Stimulated activated CD8-positive, alpha-beta memory T cell treated with anti-CD3 and anti-CD28 coated beads, Interleukin-15, amount 100 ng/mL, for 1 hour (primary cell): ENCODE measurements around the gene SLC51B.

Experiments used
- DNase-seq: peaks from one replicate; pipeline ENCODE4 v3.0.0-alpha.2; 2020; ENCODE audit warnings: low read depth

Gene SLC51B

DNA sequence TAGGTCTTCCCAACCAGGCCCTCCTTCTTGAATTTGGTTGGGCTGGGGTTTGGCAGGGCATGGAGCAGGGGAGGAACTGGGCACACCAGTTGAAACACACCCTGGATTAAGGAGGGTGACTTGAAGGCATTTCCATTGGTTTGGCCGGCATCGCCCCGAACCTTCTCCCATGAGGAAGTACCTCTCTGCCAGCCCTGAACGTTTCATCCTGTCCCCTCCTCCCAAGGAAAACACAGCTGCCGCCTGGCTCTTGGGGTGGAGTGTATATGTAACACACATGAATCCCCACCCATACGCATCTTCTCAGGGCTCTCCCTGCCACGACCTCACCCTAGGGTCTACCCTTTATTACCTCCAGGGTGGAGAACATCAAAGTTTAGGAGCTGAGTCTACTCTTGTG, 55.3 kb downstream of the SLC51B start:
- DNase-seq = no peak

DNA sequence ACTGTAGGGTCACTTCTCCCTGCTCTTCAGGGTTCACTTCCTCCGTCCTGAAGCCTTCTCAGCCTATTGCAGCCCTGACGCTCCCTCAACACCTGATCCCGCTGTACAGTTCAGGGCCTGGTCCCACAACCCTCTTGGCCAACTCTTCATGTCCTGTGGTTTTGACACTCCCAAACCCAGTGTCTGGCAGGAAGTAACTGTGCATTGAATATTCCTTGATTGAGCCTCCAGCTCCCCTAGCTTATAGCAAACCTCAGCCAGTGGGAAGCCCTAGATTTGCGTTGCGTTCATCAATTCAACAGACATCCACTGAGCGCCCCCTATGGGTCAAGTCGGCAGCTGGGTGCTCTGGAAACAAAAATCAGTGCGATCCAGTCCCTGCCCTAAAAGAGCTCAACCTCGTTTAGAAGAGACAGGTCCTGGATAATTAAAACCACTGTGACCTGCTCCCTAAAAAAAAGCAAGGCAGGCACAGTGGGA, 56.3 kb downstream of the SLC51B start:
- no peak for DNase-seq

DNA sequence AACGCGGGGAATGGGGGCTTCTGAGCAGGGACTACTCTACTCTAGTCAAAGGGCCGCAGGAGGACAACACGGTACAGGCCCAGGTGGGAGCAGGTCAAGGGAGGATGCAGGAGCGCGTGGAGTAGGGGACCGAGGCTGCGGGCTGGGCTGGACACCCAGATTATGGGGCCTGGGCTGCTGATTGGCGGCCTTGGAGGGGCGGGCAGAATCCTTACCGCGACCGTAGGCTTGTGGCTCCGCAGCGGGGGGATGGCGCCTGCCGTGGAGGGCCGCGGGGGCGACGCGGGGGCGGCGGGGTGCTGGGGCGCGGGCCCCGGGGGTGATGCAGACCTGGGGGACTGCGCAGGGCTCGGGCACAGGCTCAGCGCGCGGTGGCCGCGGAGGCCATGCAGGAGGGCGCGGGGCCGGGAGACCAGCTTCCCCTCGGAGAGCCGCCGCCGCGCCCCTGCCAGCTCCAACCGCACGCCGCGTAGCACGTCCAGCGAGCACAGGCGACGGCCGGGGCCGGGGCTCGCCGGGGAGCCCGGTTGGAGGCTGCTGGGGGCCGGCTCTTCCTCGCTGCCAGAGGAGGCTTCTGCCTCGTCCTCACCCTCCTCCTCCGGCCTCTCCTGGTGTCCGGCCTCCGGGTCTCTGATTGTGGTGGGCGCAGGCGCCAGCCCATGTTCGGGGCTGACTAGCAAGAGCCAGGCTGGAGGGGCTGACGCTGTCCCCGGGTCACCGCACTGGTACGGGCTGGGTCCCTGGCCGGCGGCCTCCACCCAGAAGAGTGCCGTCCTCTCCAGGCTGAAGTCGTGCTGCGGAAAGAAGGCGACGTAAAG, 56.9 kb downstream of the SLC51B start:
- no peak for DNase-seq

DNA sequence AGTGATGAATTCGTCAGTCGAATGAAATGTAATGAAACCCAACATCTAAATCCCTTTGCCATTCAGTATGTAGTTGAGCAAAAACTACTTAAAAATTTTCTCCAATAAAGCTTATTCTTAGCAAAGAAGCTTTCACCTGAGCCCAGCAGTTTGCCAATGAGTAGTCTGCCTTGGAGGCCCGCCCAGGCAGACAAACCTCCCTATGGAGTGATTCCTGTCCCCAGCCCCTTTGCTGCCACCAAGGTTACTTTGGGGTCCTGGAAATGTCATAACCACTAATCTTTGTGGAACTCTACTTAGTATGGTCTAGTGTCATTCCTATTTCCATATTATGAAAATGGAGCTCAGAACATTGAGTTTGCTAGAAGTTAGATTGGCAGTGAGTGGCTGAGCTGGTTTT, 57.7 kb downstream of the SLC51B start:
- no peak for DNase-seq
